Panc1 (cell line): ENCODE results near the gene CDC42BPA. TPM values are rescaled to one million over a fixed set of nuclear protein-coding genes. Genes with fewer than 3 reads are reported as not detected.
A peak's percentile ranks its signal among the peaks of the same experiment; 100 is the strongest.

ENCODE experiments used
- ATAC-seq: fragments of 200-7000 bp; cut with Tn5 transposase; 2 replicates; pipeline ENCODE4 v1.9.1; 2020; ENCODE audit warnings: mild to moderate bottlenecking, moderate library complexity
- BruUV-seq: library from RNA; stranded (reverse); fragments of 400-500 nt; replicated peaks from 2 replicates; lab custom pipeline; 2021; lab: Mats Ljungman, UMichigan
- CTCF ChIA-PET: fragments of 300-600 bp; sonication (Branson Sonifier 250); formaldehyde crosslinking; loops from one replicate; lab custom pipeline; 2022; ENCODE audit warnings: antibody characterized with exemption; lab: Charles Lee
- POLR2A ChIA-PET: fragments of 300-600 bp; sonication (Branson Sonifier 250); formaldehyde crosslinking; loops from one replicate; lab custom pipeline; 2022; ENCODE audit warnings: antibody characterized with exemption; lab: Charles Lee
- DNase-seq: peaks from one replicate; pipeline ENCODE4 v3.0.0-alpha.2; 2010; ENCODE audit warnings: low read depth, low spot score
- H3K27ac ChIP-seq: 2 replicates; pipeline ENCODE4 v1.5.1; 2011; ENCODE audit warnings: mild to moderate bottlenecking, low read length, inconsistent platforms
- H3K27me3 ChIP-seq: fragments of 200-500 bp; sonication (Bioruptor generic); 2 replicates; pipeline ENCODE4 v1.6.0; 2014; ENCODE audit warnings: low read length, inconsistent platforms; ENCODE audit not compliant: control insufficient read depth, insufficient read depth
- H3K36me3 ChIP-seq: fragments of 200-500 bp; sonication (Bioruptor generic); 2 replicates; pipeline ENCODE4 v1.5.1; 2014; ENCODE audit warnings: inconsistent platforms, mild to moderate bottlenecking, low read length, moderate library complexity; ENCODE audit not compliant: control insufficient read depth, insufficient read depth
- H3K4me1 ChIP-seq: 2 replicates; pipeline ENCODE4 v1.5.1; 2011; ENCODE audit warnings: inconsistent platforms, mild to moderate bottlenecking, low read length, moderate library complexity; ENCODE audit not compliant: control insufficient read depth, insufficient read depth
- H3K4me3 ChIP-seq, 2 experiments: 2 replicates each; pipeline ENCODE4 v1.5.1; 2011 to 2012; ENCODE audit warnings: low read depth in 2 of 2, low read length in 2 of 2, mild to moderate bottlenecking in 2 of 2, inconsistent platforms in 1 of 2, moderate library complexity in 1 of 2
- H3K9me3 ChIP-seq: fragments of 200-500 bp; sonication (Bioruptor generic); 2 replicates; pipeline ENCODE4 v1.5.1; 2014; ENCODE audit warnings: low read depth, mild to moderate bottlenecking, inconsistent platforms, low read length, moderate library complexity; ENCODE audit not compliant: control insufficient read depth, insufficient read depth
- POLR2AphosphoS5 ChIP-seq: IDR thresholded peaks from 2 replicates; pipeline ENCODE4 v1.6.1; 2012; ENCODE audit warnings: mild to moderate bottlenecking, low read depth, low read length, moderate library complexity
- SIN3A ChIP-seq: IDR thresholded peaks from 2 replicates; pipeline ENCODE4 v1.6.1; 2012; ENCODE audit warnings: low read depth, mild to moderate bottlenecking, low read length, moderate library complexity, borderline replicate concordance; ENCODE audit not compliant: insufficient read depth
- TCF7L2 ChIP-seq: IDR thresholded peaks from 2 replicates; pipeline ENCODE4 v1.6.1; 2011; ENCODE audit warnings: mild to moderate bottlenecking, low read depth, low read length, inconsistent platforms
- in situ Hi-C: cut with HindIII; loops from 2 replicates; pipeline ENCODE4 v1.10.0; 2016; ENCODE audit warnings: low sequenced_read_pairs, low pct_unique_long_range_greater_than_20kb
- intact Hi-C: fragments of 100-400 bp; cut with micrococcal nuclease; formaldehyde crosslinking; loops from one replicate; pipeline ENCODE4 v1.10.0; 2022; ENCODE audit not compliant: unreplicated experiment
- total RNA-seq: library from RNA; stranded (reverse); gene quantifications from one replicate; pipeline ENCODE4 v1.2.1, GENCODE V29; 2021; ENCODE audit not compliant: unreplicated experiment
- TF ChIP-seq, protein P1 (sequence below): fragments of 450-650 bp; IDR thresholded peaks from 2 replicates; pipeline ENCODE4 v1.5.1; 2017; ENCODE audit warnings: mild to moderate bottlenecking
- TF ChIP-seq, protein P2 (sequence below), 2 experiments: IDR thresholded peaks; 2 replicates each; pipeline ENCODE4 v1.6.1; 2011 to 2012; ENCODE audit warnings: low read depth in 2 of 2, control low read depth in 1 of 2, low read length in 1 of 2, mild to moderate bottlenecking in 1 of 2, moderate library complexity in 1 of 2; ENCODE audit not compliant: insufficient read depth in 1 of 2

Gene CDC42BPA
- total RNA-seq, 1 experiment from 2014 or later, result 32.8 TPM

DNA sequence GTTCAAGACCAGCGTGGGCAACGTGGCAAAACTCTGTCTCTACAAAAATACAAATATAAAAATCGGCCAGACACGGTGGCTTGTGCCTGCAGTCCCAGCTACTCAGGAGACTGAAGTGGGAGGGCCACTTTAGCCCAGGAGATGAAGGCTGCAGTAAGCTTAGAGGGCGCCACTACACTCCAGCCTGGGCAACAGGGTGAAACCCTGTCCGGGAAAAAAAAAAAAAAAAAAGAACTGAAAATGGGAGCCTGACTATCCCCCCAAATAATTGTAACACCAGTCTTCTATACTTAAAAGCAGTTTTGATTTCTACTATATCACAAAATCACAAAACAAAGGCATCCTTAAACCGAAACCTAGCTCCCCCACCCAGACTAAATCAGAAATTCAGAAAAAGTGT lies 60.3 kb downstream of the CDC42BPA start:
- ATAC-seq, result peak; percentile 65; the same call in 1 of the 2 replicates
- H3K9me3 ChIP-seq, result no peaks in the 10 kb centered on the region
- H3K4me1 ChIP-seq, result no peaks in the 10 kb centered on the region
- no peaks in the 10 kb centered on the region for H3K27me3 ChIP-seq
- in situ Hi-C loops, result no loop called here
- intact Hi-C loops, result no loop called here
- H3K27ac ChIP-seq, result no peak overlapping the region
- no peak for DNase-seq
- H3K4me3 ChIP-seq, result no peak overlapping the region
- no TSS peak for BruUV-seq
- H3K36me3 ChIP-seq, result no peaks in the 10 kb centered on the region
- POLR2A ChIA-PET, result interaction anchor here (0.6 kb wide), 1 partner anchor 9 kb away, joined by 6 read pairs; no protein-coding TSS in a partner anchor
- CTCF ChIA-PET, result interaction anchor here (0.6 to 0.7 kb wide), 3 partner anchors 182 to 500 kb away, joined by 3 to 5 read pairs (median 3); no protein-coding TSS in a partner anchor
- TF ChIP-seq, protein P1, sequence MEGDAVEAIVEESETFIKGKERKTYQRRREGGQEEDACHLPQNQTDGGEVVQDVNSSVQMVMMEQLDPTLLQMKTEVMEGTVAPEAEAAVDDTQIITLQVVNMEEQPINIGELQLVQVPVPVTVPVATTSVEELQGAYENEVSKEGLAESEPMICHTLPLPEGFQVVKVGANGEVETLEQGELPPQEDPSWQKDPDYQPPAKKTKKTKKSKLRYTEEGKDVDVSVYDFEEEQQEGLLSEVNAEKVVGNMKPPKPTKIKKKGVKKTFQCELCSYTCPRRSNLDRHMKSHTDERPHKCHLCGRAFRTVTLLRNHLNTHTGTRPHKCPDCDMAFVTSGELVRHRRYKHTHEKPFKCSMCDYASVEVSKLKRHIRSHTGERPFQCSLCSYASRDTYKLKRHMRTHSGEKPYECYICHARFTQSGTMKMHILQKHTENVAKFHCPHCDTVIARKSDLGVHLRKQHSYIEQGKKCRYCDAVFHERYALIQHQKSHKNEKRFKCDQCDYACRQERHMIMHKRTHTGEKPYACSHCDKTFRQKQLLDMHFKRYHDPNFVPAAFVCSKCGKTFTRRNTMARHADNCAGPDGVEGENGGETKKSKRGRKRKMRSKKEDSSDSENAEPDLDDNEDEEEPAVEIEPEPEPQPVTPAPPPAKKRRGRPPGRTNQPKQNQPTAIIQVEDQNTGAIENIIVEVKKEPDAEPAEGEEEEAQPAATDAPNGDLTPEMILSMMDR, result peak; percentile 62
- TF ChIP-seq POLR2AphosphoS5, result no peak

DNA sequence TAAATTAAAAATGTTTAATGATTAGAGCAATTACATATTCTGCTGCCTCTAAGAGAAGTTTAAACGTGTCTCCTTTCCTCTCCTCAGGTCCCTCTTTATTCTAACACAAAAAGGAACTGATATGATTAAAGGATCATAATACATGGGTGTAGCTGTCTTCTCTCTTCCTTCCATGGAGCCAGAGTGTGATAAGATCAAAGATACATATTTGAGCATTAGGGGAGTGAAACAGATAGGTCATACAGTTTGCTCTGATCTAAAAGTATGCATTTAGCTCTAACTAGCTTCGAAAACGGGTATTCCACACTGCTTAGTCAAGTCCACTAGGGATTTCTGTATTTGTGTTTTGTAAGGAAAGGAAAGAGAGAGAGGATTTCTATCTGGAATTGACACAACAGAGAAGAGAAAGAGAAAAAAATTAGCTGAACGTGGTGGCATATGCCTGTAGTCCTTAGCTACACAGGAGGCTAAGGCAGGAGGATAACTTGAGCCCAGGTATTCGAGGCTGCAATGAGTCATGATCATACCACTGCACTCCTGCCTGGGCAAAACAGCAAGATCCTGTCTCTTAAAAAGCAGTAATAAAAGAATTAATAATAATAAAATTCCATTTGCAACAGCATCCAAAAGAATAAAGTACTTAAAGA lies 63.1 kb downstream of the CDC42BPA start:
- no peak for ATAC-seq
- Histone ChIP-seq H3K4me3 (no peak overlapping the region), H3K4me1 (no peaks in the 10 kb centered on the region), H3K9me3 (no peaks in the 10 kb centered on the region), H3K27me3 (no peaks in the 10 kb centered on the region), H3K27ac (no peak overlapping the region), H3K36me3 (no peaks in the 10 kb centered on the region)
- TF ChIP-seq, protein P2, sequence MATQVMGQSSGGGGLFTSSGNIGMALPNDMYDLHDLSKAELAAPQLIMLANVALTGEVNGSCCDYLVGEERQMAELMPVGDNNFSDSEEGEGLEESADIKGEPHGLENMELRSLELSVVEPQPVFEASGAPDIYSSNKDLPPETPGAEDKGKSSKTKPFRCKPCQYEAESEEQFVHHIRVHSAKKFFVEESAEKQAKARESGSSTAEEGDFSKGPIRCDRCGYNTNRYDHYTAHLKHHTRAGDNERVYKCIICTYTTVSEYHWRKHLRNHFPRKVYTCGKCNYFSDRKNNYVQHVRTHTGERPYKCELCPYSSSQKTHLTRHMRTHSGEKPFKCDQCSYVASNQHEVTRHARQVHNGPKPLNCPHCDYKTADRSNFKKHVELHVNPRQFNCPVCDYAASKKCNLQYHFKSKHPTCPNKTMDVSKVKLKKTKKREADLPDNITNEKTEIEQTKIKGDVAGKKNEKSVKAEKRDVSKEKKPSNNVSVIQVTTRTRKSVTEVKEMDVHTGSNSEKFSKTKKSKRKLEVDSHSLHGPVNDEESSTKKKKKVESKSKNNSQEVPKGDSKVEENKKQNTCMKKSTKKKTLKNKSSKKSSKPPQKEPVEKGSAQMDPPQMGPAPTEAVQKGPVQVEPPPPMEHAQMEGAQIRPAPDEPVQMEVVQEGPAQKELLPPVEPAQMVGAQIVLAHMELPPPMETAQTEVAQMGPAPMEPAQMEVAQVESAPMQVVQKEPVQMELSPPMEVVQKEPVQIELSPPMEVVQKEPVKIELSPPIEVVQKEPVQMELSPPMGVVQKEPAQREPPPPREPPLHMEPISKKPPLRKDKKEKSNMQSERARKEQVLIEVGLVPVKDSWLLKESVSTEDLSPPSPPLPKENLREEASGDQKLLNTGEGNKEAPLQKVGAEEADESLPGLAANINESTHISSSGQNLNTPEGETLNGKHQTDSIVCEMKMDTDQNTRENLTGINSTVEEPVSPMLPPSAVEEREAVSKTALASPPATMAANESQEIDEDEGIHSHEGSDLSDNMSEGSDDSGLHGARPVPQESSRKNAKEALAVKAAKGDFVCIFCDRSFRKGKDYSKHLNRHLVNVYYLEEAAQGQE (IDR thresholded peaks at IDR 0.05; ENCODE audit: insufficient read depth in 1 of 2, low read depth in 2 of 2, low read length in 1 of 2), result no peak
- no peak for TF ChIP-seq SIN3A
- TF ChIP-seq, protein P1, result no peak
- TF ChIP-seq TCF7L2, result no peak
- no peak for TF ChIP-seq POLR2AphosphoS5
- in situ Hi-C loops, result no loop called here
- ChIA-PET POLR2A (no interaction called here), CTCF (no interaction called here)
- DNase-seq, result no peak
- intact Hi-C loops, result no loop called here
- no TSS peak for BruUV-seq
